GM19324 (cell line): Measurements from ENCODE around the gene PPP1R14B.

ENCODE experiments used
- ATAC-seq: cut with Tn5 transposase; IDR thresholded peaks from one replicate; pipeline ENCODE4 v1.9.1; 2021; ENCODE audit warnings: mild to moderate bottlenecking, moderate library complexity; ENCODE audit not compliant: unreplicated experiment, low FRiP score

Gene PPP1R14B

GRCh38 chr11:64246871-64247728 is at the start of gene PPP1R14B:
TSS of gene PPP1R14B (minus strand) at chr11:64246943. CDS start at chr11:64246673, 270 bp downstream.
- ATAC-seq = peak; percentile 37

GRCh38 chr11:64296236-64296635 is 49.5 kb upstream of the PPP1R14B start:
- ATAC-seq = no peak

- ATAC-seq = no peak
Measured at GRCh38 chr11:64295760-64296159, 49.0 kb upstream of the PPP1R14B start.

DNA sequence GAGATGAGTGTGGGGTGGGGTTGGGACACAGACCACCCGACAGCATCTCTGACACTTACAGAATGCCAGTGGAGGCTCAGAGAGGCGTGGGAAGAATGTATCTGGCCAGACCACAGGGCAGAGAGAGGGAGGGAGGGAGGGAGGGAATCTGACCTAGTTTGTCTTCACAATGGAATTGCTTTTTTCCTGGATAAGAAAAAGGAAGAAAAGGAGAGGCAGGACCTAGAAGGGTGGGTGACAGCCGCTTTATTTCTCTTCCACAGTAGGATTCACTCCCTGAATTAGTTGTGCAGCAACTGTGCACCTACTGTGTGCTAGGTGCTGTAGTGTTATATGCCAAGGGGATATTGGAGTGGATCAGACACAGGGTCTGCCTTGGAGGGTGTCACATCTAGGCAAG is 48.0 kb upstream of the PPP1R14B start:
- no peak for ATAC-seq

DNA sequence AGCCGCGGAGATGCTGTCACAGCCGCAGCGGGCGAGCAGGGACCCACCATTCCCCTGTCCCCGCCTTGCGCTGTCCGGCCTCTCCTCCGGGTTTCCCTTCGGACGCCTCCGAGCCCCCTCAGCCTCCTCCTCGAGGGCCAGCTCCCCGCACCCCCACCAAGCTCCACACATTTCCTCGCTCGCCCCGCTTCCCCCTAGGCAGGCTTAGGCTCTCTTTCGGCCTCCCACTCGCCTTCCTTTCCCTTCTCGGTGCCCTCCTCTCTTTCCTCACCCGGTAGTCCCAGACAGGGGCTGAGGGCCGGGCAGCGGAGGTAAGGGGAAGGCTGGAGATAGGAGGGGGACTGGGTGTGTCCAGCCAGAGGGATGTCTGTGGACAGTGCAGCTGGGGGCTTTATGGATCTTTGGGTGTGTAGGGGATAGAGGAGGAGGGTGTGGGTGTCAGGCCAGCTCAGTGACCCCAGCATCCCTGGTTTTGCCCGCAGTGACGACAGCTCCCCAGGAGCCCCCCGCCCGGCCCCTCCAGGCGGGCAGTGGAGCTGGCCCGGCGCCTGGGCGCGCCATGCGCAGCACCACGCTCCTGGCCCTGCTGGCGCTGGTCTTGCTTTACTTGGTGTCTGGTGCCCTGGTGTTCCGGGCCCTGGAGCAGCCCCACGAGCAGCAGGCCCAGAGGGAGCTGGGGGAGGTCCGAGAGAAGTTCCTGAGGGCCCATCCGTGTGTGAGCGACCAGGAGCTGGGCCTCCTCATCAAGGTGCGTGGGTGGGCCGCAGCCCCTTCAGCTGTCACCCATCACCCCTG is 45.9 kb upstream of the PPP1R14B start:
- ATAC-seq = no peak

GRCh38 chr11:64291752-64292459 is 45.2 kb upstream of the PPP1R14B start:
- no peak for ATAC-seq

DNA sequence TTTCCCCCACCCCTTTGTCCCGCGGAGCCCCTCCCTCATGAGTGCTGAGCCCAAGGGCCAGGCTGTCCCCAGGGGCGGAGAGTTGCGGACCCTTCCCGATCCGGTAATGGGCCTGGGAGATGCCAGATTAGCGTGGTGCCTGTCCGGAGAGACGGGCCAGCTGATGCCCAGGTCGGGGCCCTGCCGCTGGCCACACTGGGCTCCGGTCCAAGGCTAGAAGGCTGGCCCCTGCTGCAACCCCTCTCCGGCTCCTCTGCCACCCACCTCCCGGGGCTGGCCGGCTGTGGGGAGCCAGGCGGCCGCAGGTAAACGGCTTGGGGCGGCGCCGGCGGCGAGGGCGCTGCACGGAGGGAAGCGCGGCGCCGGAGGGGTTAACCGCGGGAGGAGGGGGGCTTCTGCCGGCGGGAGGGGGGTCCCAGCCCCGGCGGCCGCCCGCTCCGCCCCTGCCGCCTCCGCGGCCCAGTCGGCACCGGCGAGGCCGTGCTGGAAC is 44.6 kb upstream of the PPP1R14B start, which contains the start of gene KCNK4:
Gene KCNK4 (plus strand): TSS at position 41 of the 490 bp plus-strand sequence. CDS start 1,717 bp downstream, outside the sequence.
- ATAC-seq = no peak

- ATAC-seq = no peak
Measured at GRCh38 chr11:64290352-64291261, 43.9 kb upstream of the PPP1R14B start.

- ATAC-seq = no peak
Measured at GRCh38 chr11:64289002-64289564, 42.3 kb upstream of the PPP1R14B start.

DNA sequence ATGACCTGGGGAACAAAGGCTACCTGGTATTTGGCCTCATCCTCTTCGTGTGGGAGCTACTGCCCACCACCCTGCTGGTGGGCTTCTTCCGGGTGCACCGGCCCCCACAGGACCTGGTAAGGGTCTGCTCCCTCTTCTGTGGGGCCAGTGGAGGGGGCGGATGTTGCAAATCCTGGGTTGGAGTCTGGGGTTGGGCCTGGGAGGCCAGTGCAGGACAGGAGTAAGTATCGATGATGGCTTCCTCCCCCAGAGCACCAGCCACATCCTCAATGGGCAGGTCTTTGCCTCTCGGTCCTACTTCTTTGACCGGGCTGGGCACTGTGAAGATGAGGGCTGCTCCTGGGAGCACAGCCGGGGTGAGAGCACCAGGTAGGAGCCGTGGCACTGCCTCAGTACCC is 41.6 kb upstream of the PPP1R14B start:
- no peak for ATAC-seq

GRCh38 chr11:64287676-64288352 is 41.1 kb upstream of the PPP1R14B start:
- no peak for ATAC-seq

DNA sequence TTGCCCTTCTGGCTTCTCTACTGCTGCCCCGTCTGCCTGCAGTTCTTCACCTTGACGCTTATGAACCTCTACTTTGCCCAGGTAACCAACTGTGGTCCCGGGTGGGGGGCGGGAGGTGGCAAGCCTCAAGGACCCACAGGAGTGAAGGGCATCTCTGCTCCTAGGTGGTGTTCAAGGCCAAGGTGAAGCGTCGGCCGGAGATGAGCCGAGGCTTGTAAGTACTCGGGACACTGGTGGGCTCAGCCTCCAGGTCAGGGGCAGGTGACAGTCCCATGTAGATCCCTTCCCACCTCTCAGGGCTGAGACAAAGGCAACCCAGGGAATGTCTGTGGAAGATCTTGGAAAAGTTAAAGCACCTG is 40.0 kb upstream of the PPP1R14B start:
- ATAC-seq = no peak

GRCh38 chr11:64285885-64286800 is 39.4 kb upstream of the PPP1R14B start:
- ATAC-seq = no peak

DNA sequence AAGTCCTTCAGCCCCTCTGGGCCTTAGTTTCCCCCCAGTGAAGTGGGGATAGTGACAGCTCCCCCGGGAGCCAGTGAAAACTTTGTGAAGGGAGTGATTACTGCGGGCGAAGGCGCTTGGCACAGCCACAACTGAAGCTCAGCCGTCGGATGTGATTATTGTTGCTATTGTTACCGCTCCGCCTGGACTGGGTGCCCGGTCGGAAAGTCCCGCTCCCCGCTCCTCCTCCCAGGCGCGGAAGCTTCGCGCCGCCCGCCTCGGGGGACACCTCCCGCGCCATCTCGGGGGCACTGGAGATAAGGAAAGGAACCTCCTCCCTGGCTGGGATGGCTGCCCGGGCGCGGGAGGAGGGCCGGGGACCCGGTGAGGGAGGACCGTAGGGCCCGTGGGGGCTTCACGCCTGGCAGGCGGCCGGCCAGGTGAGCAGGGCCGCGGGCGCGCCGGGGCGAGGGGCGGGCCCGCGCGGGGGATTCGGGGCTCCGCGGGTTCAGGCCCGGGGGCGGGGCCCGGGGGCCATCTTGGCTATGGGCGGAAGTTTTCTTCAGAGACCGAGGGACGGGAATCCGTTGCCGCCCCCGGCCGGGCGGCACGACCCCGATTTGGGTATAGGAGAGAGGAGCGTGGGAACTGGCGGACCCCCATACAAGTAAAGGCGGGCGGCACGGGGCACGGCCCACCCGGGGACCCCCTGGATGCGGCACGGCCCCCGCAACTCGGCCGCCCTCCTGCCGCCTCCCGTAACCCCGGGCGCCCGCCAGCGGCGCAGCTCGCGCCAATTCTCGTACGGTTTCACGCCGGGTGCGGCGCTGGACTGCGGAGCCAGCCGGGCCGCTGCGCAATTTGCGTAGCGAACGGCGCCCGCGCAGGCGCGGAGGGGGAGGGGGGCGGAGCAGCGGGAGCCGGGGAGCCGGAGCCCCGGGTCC is 38.5 kb upstream of the PPP1R14B start, which contains the start of gene GPR137:
Gene GPR137 (plus strand): TSS at position 887 of the 923 bp plus-strand sequence. CDS start 677 bp downstream, outside the sequence.
- peak; percentile 74 for ATAC-seq

DNA sequence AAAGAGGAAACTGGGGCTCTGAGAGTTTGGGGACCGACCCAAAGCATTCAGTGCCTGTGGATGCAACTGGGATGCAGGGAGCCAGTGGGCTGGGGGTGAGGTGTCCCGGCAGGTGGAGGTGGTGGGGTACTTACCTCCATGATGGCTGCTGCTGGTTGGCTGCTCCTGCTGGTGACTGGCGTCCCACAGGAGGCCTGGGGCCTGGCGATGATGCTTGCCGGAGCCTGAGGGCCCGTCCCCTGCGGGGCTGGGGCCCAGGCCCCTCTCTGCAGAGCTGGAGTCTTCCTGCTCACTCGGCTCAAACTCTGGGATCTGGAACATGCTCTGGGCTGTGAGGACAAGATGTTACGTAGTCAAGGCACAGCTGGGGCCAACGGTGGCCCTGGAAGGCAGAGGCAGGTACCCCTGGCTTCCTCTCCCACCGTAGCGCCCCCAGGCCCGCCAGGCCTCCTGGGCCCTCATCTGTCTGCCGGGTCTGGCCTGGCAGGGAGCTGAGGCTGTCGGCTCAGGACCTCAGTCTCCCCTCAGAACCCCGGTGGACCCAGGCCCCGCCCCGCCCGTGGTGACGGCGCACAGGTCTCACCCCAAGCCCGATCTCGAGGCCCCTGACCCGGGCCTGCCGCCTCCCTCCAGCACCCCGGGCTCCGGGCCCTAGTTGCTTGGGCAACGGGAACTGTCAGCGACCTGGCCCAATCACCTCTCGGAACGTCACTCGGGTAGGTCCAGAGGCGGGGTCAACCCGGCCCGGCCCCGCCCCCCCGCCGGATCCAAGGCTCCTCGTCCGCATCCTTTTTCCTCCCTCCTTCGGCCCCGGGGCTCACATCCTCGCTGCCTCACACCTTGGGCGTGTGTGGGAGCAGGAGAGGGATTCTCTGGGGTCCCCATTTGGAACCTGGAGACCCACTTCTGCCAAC is 37.6 kb upstream of the PPP1R14B start, which contains the start of gene BAD:
Gene BAD (minus strand): TSS at position 618 of the 914 bp plus-strand sequence. CDS start 297 bp downstream, at position 321.
- ATAC-seq = peak; percentile 50
